H9 (cell line): ENCODE measurements around the gene GPR137B. TPM values are rescaled to one million over a fixed set of nuclear protein-coding genes. Genes with fewer than 3 reads are reported as not detected.

ENCODE experiments used
- DNase-seq: peaks from one replicate; pipeline ENCODE4 v3.0.0-alpha.2; 2017
- H2AFZ ChIP-seq: one replicate; pipeline ENCODE4 v1.6.1; 2013; ENCODE audit warnings: mild to moderate bottlenecking, low read length, control low read depth, moderate library complexity
- H2AK5ac ChIP-seq: 2 replicates; pipeline ENCODE4 v1.6.1; 2013; ENCODE audit warnings: low read length, control low read depth, mixed read lengths; ENCODE audit not compliant: insufficient read length
- H2BK120ac ChIP-seq: one replicate; pipeline ENCODE4 v1.6.1; 2013; ENCODE audit warnings: low read depth, mild to moderate bottlenecking, low read length, control low read depth, inconsistent platforms; ENCODE audit not compliant: poor library complexity, severe bottlenecking
- H2BK12ac ChIP-seq: 2 replicates; pipeline ENCODE4 v1.6.1; 2013; ENCODE audit warnings: low read length, control low read depth, mixed read lengths, low read depth; ENCODE audit not compliant: insufficient read length
- H2BK15ac ChIP-seq: 2 replicates; pipeline ENCODE4 v1.6.1; 2013; ENCODE audit warnings: low read depth, low read length, control low read depth
- H2BK20ac ChIP-seq: one replicate; pipeline ENCODE4 v1.6.1; 2013; ENCODE audit warnings: low read depth, mild to moderate bottlenecking, low read length, control low read depth, inconsistent platforms; ENCODE audit not compliant: poor library complexity, severe bottlenecking
- H2BK5ac ChIP-seq: 2 replicates; pipeline ENCODE4 v1.6.1; 2013; ENCODE audit warnings: low read length, control low read depth, mixed read lengths; ENCODE audit not compliant: insufficient read length
- H3K14ac ChIP-seq: 2 replicates; pipeline ENCODE4 v1.6.1; 2013; ENCODE audit warnings: low read length, control low read depth; ENCODE audit not compliant: insufficient read depth
- H3K18ac ChIP-seq: 2 replicates; pipeline ENCODE4 v1.6.1; 2013; ENCODE audit warnings: low read depth, mild to moderate bottlenecking, mixed read lengths, low read length, control low read depth; ENCODE audit not compliant: insufficient read length
- H3K23ac ChIP-seq: 2 replicates; pipeline ENCODE4 v1.6.1; 2013; ENCODE audit warnings: low read length, control low read depth, mixed read lengths, low read depth; ENCODE audit not compliant: insufficient read length
- H3K23me2 ChIP-seq: 2 replicates; pipeline ENCODE4 v1.6.1; 2013; ENCODE audit warnings: low read depth, mild to moderate bottlenecking, mixed read lengths, low read length, control low read depth; ENCODE audit not compliant: insufficient read length, poor library complexity, severe bottlenecking
- H3K27ac ChIP-seq: 2 replicates; pipeline ENCODE4 v1.5.1; 2013; ENCODE audit warnings: low read length, control low read depth, mixed read lengths, low read depth; ENCODE audit not compliant: insufficient read length
- H3K27me3 ChIP-seq: 2 replicates; pipeline ENCODE4 v1.6.1; 2013; ENCODE audit warnings: low read length, control low read depth, inconsistent platforms; ENCODE audit not compliant: insufficient read depth
- H3K4ac ChIP-seq: 2 replicates; pipeline ENCODE4 v1.6.1; 2013; ENCODE audit warnings: low read depth, mild to moderate bottlenecking, control low read depth, inconsistent platforms, low read length, moderate library complexity
- H3K4me1 ChIP-seq: 2 replicates; pipeline ENCODE4 v1.6.1; 2013; ENCODE audit warnings: low read length, control low read depth, inconsistent platforms; ENCODE audit not compliant: insufficient read depth
- H3K4me2 ChIP-seq: 2 replicates; pipeline ENCODE4 v1.6.1; 2013; ENCODE audit warnings: low read length, control low read depth, mixed read lengths; ENCODE audit not compliant: insufficient read length, insufficient read depth
- H3K56ac ChIP-seq: 2 replicates; pipeline ENCODE4 v1.6.1; 2013; ENCODE audit warnings: low read depth, mild to moderate bottlenecking, mixed read lengths, low read length, control low read depth; ENCODE audit not compliant: insufficient read length
- H3K79me1 ChIP-seq: 2 replicates; pipeline ENCODE4 v1.6.1; 2013; ENCODE audit warnings: low read depth, mild to moderate bottlenecking, moderate library complexity, low read length, control low read depth, inconsistent platforms; ENCODE audit not compliant: insufficient read depth, poor library complexity, severe bottlenecking
- H3K79me2 ChIP-seq: 2 replicates; pipeline ENCODE4 v1.6.1; 2013; ENCODE audit warnings: low read length, control low read depth, inconsistent platforms; ENCODE audit not compliant: insufficient read depth
- H3K9ac ChIP-seq: 2 replicates; pipeline ENCODE4 v1.6.1; 2013; ENCODE audit warnings: low read length, control low read depth, mixed read lengths; ENCODE audit not compliant: insufficient read length; ENCODE audit errors: extremely low read depth
- H3K9me3 ChIP-seq: one replicate; pipeline ENCODE4 v1.6.1; 2013; ENCODE audit warnings: low read depth, low read length, inconsistent platforms; ENCODE audit not compliant: control insufficient read depth
- H3T11ph ChIP-seq: one replicate; pipeline ENCODE4 v1.6.1; 2013; ENCODE audit warnings: mild to moderate bottlenecking, low read length, control low read depth, inconsistent platforms
- H4K20me1 ChIP-seq: one replicate; pipeline ENCODE4 v1.6.1; 2013; ENCODE audit not compliant: control insufficient read depth, insufficient read length, insufficient read depth
- H4K5ac ChIP-seq: 2 replicates; pipeline ENCODE4 v1.6.1; 2013; ENCODE audit warnings: low read depth, mild to moderate bottlenecking, mixed read lengths, low read length, control low read depth; ENCODE audit not compliant: insufficient read length
- H4K8ac ChIP-seq: replicated peaks from 2 replicates; pipeline ENCODE4 v1.6.1; 2013; ENCODE audit warnings: low read length, control low read depth, mixed read lengths, low read depth; ENCODE audit not compliant: insufficient read length
- H4K91ac ChIP-seq: 2 replicates; pipeline ENCODE4 v1.6.1; 2013; ENCODE audit warnings: low read depth, mild to moderate bottlenecking, moderate library complexity, mixed read lengths, low read length, control low read depth; ENCODE audit not compliant: insufficient read length
- H3K27ac Mint-ChIP-seq, 3 experiments: 2 replicates in 2 of 3; 3 replicates in 1 of 3; pipeline ENCODE4 v1.8.0; 2020 to 2021; ENCODE audit warnings: mixed read lengths in 3 of 3, mild to moderate bottlenecking in 1 of 3, moderate library complexity in 1 of 3
- H3K27me3 Mint-ChIP-seq: 2 replicates; pipeline ENCODE4 v1.8.0; 2021; ENCODE audit warnings: low read depth, mild to moderate bottlenecking, moderate library complexity, mixed read lengths
- H3K36me3 Mint-ChIP-seq, 3 experiments: 2 replicates in 2 of 3; 3 replicates in 1 of 3; pipeline ENCODE4 v1.8.0; 2020 to 2021; ENCODE audit warnings: low read depth in 3 of 3, mixed read lengths in 3 of 3; ENCODE audit not compliant: insufficient read depth in 1 of 3
- H3K4me1 Mint-ChIP-seq, 2 experiments: 2 replicates each; pipeline ENCODE4 v1.8.0; 2020; ENCODE audit warnings: mixed read lengths in 2 of 2
- H3K4me3 Mint-ChIP-seq, 2 experiments: 2 replicates in 1 of 2; 3 replicates in 1 of 2; pipeline ENCODE4 v1.8.0; 2020 to 2021; ENCODE audit warnings: mild to moderate bottlenecking in 2 of 2, mixed read lengths in 2 of 2, moderate library complexity in 1 of 2
- H3K9me3 Mint-ChIP-seq, 2 experiments: 2 replicates in 1 of 2; 3 replicates in 1 of 2; pipeline ENCODE4 v1.8.0; 2020; ENCODE audit warnings: mild to moderate bottlenecking in 2 of 2, mixed read lengths in 2 of 2, moderate library complexity in 1 of 2
- CTCF ChIP-seq: fragments of 200-600 bp; sonication (generic); conservative IDR thresholded peaks from 3 replicates; pipeline ENCODE4 v1.8.0; 2021; ENCODE audit warnings: antibody characterized with exemption, mild to moderate bottlenecking
- WGBS: extraction: QIAGEN DNeasy Blood & Tissue Kit; methylation state at CpG from one replicate; pipeline ENCODE4 v1.1.7; 2013; ENCODE audit warnings: missing lambda C conversion rate, low lambda C conversion rate, mixed read lengths; ENCODE audit not compliant: insufficient read length; ENCODE audit errors: extremely low coverage; 5-methylcytosine and 5-hydroxymethylcytosine counted together
- total RNA-seq: library from RNA; stranded (reverse); gene quantifications from 2 replicates; pipeline ENCODE4 v1.2.1, GENCODE V29; 2021

GPR137B gene
- total RNA-seq, 1 experiment from 2014 or later = 5.9 TPM

DNA sequence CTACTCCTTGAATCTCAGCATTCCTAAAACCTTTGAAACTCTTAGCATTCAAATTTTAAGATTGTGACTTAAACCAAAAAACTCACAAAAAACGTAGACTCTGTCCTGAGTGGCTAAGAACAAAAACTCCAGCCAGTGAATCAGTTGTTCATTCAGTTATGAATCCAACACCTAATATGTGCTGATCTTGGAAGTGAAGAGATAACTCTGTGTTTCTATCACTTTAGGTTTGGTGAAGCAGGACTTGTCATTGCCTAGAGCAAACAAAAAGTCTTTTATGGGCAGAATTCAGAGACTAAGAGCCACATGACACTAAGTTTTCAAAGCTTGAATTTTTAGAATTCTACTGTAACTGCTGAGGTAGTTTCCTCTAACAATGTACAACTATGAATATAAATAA, 10.4 kb upstream of the GPR137B start:
- Histone ChIP-seq H3K79me1 (no peaks in the 10 kb centered on the region), H3K9ac (no peak overlapping the region), H3K4me2 (no peak overlapping the region), H2BK20ac (no peak overlapping the region), H3K27me3 (no peaks in the 10 kb centered on the region), H4K8ac (no peak overlapping the region), H3K18ac (no peak overlapping the region), H3K4ac (no peak overlapping the region), H2BK15ac (no peak overlapping the region), H3T11ph (no peak overlapping the region), H3K23ac (no peak overlapping the region), H2AFZ (no peak overlapping the region), H3K79me2 (no peaks in the 10 kb centered on the region), H3K9me3 (no peaks in the 10 kb centered on the region), H3K14ac (no peak overlapping the region), H4K5ac (no peak overlapping the region), H2BK12ac (no peak overlapping the region), H2AK5ac (no peak overlapping the region), H3K27ac (no peak overlapping the region), H3K4me1 (no peaks in the 10 kb centered on the region; the same call in 1 of the 2 replicates), H2BK5ac (no peak overlapping the region), H3K56ac (no peak overlapping the region), H3K23me2 (no peaks in the 10 kb centered on the region), H2BK120ac (no peak overlapping the region), H4K20me1 (no peaks in the 10 kb centered on the region), H4K91ac (no peak overlapping the region)
- no CpG with 5 or more reads among the region's 1 CpG for WGBS
- Mint-ChIP-seq H3K4me1 (peaks cover 21 to 23% of the 10 kb centered on the region in 2 experiments), H3K36me3 (no peaks in the 10 kb centered on the region; a peak in 1 of 7 replicates), H3K27me3 (peaks cover 17% of the 10 kb centered on the region), H3K27ac (0 out of 7 replicates have a peak overlapping the region, but pooled peaks of 1 of the 3 experiments have one; percentile 36), H3K4me3 (no peak overlapping the region), H3K9me3 (no peaks in the 10 kb centered on the region)
- no peak for TF ChIP-seq CTCF
- no peak for DNase-seq
